GM18511 (cell line): ENCODE data around the gene ZNF48.

ENCODE experiments used
- ATAC-seq: cut with Tn5 transposase; IDR thresholded peaks from one replicate; pipeline ENCODE4 v1.9.1; 2021; ENCODE audit warnings: mild to moderate bottlenecking, moderate library complexity; ENCODE audit not compliant: unreplicated experiment

Gene ZNF48

DNA sequence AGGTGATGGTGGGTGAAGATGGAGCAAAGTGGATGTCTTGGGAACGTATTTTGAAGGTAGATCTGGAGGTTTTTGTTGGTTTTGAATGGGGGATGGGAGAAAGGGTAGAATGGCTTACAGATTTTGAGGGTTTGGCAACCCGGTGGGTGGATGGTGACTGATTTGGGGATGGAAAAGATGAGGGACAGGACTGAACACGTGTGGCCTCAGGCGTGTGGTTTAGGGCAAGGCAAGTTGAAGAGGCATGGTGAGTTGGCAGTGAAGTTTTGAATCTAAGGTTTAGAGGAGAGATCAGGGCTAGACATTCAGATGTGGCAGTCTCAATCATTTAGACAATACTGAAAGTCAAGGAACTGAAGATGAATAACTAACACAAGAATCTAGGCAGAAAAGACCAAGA, 39.6 kb downstream of the ZNF48 start:
- ATAC-seq: no peak

DNA sequence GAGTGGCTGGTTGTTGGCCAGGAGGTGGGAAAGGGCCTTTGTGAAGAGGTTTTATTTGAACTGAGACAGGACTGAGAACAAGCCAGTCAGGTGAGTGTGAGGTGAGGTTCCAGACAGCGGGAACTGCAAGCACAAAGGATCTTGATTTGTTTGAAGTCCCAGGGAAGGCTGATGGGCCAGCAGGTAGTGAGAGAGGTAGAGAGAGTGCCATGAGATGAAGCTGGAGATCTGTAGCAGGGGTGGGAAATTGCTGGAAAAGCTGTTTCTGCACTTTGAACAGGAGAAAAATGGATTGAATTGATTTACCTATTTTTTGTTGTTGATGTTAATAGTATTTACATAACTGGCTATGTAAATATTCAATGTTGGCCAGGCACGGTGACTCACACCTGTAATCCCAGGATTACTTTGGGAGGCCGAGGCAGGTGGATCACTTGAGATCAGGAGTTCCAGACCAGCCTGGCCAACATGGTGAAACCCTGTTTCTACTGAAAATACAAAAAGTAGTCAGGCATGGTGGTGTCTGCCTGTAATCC, 42.4 kb downstream of the ZNF48 start:
- no peak for ATAC-seq

DNA sequence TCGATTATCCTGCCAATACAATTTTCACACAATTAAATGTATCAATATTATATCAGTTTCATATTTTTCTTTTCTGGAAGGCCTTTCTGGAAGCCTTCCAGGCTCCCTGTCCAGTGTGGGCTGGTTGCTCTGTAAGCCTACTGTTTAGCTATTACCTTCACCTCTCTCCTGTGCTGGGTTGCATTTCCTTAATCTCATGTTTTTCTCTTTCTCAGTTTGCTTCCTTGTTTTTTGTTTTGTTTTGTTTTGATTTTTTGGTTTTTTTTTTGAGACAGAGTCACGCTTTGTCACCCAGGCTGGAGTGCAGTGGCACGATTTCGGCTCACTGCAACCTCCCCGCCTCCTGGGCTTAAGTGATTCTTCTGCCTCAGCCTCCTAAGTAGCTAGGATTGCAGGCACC, 43.6 kb downstream of the ZNF48 start:
- ATAC-seq: no peak

DNA sequence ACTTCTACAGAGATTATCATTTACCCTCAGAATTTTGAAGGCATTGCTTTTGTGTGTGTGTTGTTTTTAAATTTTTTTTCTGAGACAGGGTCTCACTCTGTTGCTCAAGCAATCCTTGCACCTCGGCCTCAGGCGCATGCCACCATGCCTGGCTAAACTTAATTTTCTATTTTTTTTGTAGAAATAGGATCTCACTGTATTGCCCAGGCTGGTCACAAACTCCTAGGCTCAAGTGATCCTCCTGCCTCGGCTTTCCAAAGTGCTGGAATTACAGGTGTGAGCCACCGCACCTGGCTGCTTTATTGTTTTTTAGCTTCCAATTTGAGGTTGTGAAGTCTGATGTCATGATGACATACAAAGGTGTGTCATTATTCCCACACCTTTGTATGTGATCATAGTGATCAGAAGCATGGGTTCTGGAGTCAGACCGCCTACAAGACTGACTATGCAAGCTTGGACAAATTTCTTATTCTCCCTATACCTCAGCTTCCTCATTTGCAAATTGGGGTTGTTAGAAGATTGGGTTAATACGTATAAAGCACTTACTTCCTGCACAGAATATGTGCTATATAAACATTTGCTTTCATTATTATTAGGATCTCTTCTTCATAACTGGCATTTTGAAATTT, 44.6 kb downstream of the ZNF48 start:
- ATAC-seq: no peak

DNA sequence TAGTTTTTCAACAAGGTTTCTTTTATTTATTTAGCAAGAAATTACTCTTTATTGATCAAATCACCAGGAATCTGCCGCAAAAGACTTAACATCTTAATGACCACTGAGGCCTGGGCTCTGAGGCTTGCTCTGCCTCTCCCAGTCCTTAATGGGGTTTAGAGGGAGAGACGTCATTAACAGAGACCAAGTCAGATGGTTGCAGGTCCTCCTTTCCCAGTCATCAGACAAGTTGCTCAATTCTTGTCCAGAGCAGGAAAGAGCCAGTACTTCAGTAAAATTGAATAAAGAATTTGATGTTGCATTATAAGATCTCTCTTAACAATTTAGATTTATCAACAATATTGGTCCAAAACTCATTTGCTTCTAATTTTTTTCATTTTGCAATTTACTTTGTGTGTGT, 48.4 kb downstream of the ZNF48 start:
- ATAC-seq: no peak

DNA sequence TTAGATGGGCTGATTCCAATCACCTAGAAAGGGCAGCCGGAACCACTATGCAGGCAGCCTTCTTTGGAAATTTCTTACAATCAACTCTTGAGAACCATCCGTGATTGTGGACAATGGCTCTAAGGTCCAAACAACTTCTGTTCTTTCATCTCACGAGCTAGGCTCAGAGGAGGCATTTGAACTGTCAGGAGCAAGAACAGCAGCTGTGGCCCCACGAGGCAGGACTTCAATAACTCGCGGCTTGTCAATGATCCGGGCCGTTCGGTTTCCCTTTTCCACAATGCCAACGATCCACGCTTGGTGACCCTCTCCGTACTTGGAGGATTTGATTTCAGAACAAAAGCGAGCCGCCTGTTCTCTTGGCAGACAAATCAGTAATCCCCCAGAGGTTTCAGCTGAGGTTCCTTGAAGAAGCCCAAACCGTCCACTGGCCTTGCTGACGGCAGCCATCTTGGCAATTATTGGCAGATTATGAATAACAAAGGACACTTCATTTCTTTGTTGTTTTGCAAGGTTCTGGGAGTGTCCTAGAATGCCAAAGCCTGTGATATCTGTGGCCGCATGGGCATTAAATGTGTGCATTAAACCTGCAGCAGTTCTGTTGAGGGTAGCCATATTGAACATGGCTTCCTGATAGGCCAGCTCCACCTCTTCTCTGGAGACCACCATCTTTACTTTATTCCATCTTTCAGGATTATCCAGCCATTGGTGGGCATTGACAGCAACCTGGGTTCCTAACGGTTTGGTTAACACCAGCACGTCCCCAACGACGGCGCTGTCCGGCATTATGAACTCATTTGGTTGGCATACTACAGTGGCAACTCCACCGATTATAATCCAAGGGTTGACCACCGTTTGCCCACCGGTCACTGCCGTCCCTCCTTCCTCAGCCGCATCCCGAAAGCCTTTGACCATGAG, 49.3 kb downstream of the ZNF48 start:
- ATAC-seq: no peak

DNA sequence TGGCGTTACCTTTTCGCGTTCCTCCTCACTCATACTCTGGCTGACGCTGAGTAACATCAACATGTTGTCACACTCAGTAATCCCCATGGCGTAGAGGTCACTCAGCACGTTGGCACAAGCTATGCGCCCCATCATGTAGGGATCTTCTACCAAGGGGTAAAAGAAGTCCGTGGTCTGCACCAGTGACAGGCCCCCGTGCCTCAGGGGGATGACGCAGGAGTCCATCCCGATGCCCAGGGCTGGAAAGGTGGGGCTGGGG, 49.9 kb downstream of the ZNF48 start:
- no peak for ATAC-seq

DNA sequence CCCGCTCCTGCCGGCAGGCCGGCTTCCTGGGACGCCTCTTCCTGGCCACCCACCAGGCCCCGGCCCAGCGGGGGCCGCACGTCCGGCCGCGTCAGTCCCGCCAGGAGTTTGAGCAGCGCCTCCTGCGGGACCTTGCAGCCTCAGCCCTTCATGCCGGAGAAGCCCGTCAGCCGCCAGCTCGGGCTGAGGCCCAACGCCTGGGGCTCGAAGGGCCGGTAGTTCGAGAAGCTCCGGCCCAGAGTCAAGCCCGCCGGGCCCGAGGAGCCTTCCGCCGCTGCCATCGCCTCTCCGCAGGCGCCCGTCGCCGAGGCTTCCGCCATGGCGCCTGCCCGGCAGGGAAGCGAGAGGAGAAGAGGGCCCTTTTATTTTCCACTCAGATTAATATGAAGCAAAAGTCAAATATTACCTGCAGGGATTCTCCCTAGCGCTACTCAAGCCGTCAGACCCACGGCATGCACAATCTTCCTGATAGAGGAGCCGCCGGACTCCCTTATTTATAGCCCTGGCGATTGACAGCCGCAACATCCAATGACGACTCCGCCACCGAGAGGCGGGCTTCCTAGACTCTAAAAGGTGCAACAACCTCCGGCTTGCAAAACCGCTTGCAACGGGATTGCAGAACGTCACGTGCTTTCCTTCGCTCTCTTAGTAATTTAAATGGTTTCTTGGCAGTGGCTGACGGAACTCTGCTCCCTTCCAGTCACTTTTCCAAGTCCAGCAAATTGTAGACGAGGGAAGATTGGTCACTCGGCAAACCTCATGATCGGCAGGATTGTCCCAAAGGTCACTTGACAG, 50.4 kb downstream of the ZNF48 start, which contains the start of gene SEPHS2:
Gene SEPHS2, minus strand, starts transcription at position 467 of the 795 bp plus-strand sequence. Its CDS starts 147 bp downstream, at position 320.
- ATAC-seq: peak; percentile 93

DNA sequence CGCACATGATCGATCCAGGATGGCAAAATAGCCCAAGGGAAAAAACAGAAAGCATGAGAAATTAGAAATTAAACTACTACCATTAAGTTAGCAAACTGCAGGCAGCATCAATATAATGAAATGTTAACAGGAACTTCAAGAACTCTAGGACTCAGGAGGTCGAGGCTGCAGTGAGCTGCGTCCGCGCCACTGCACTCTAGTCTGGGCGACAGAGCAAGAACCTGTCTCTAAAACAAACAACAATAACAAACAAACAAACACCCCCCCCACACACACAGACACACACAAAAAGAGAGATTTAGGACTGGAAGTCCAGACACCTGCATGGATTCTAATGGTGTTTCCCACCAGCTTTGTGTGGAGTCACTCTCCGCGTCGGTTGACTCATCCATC, 51.0 kb downstream of the ZNF48 start:
- no peak for ATAC-seq

DNA sequence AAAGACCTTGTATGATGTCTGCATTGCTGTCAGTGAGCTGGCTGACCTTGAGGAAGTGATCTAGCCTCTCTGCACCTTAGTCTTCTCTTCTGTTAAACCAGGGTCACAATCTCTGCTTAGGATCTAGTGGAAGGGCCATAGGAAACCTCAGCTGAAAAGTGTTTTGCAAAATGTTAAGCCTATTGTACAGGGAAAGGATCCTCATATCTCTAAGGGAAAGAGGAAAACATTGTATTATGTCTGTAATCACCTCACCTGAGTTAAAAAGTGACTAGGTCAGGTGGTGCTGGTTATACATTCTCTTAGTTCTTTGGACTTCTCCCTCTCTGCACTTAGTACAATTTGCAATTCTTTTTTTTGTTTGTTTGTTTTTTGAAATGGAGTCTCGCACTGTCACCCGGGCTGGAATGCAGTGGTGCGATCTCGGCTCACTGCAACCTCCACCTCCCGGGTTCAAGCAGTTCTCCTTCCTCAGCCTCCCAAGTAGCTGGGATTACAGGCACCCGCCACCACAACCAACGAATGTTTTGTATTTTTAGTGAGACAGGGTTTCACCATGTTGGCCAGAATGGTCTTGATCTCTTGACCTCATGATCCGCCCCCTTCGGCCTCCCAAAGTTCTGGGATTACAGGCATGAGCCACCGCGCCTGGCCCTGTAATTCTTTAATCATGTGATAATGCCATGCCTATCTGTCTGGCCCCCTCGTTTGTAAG, 52.4 kb downstream of the ZNF48 start:
- no peak for ATAC-seq

DNA sequence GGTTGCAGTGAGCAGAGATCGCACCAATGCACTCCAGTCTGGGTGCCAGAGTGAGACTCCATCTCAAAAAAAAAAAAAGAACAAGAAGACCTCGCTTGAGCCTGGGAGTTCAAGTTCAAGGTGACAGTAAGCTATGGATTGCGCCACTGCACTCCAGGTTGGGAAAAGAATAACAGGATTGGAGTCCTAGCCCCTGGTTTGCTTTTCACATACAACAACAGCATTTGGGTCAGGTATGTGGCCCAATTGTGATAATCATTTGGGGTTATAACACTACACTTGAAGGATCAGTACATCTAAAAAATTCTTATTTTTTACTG, 53.9 kb downstream of the ZNF48 start:
- ATAC-seq: no peak
